H9 (cell line): ENCODE measurements around the gene LRRC37A3. TPM values are rescaled to one million over a fixed set of nuclear protein-coding genes. Genes with fewer than 3 reads are reported as not detected.
"Not testable (repeated sequence)": the region's sequence is repeated elsewhere in the genome, so short reads cannot be mapped to it uniquely, and the experiment has no call there.

Source experiments
- DNase-seq: peaks from one replicate; pipeline ENCODE4 v3.0.0-alpha.2; 2017
- H2AFZ ChIP-seq: one replicate; pipeline ENCODE4 v1.6.1; 2013; ENCODE audit warnings: mild to moderate bottlenecking, low read length, control low read depth, moderate library complexity
- H2AK5ac ChIP-seq: 2 replicates; pipeline ENCODE4 v1.6.1; 2013; ENCODE audit warnings: low read length, control low read depth, mixed read lengths; ENCODE audit not compliant: insufficient read length
- H2BK120ac ChIP-seq: one replicate; pipeline ENCODE4 v1.6.1; 2013; ENCODE audit warnings: low read depth, mild to moderate bottlenecking, low read length, control low read depth, inconsistent platforms; ENCODE audit not compliant: poor library complexity, severe bottlenecking
- H2BK12ac ChIP-seq: 2 replicates; pipeline ENCODE4 v1.6.1; 2013; ENCODE audit warnings: low read length, control low read depth, mixed read lengths, low read depth; ENCODE audit not compliant: insufficient read length
- H2BK15ac ChIP-seq: 2 replicates; pipeline ENCODE4 v1.6.1; 2013; ENCODE audit warnings: low read depth, low read length, control low read depth
- H2BK20ac ChIP-seq: one replicate; pipeline ENCODE4 v1.6.1; 2013; ENCODE audit warnings: low read depth, mild to moderate bottlenecking, low read length, control low read depth, inconsistent platforms; ENCODE audit not compliant: poor library complexity, severe bottlenecking
- H2BK5ac ChIP-seq: 2 replicates; pipeline ENCODE4 v1.6.1; 2013; ENCODE audit warnings: low read length, control low read depth, mixed read lengths; ENCODE audit not compliant: insufficient read length
- H3K14ac ChIP-seq: 2 replicates; pipeline ENCODE4 v1.6.1; 2013; ENCODE audit warnings: low read length, control low read depth; ENCODE audit not compliant: insufficient read depth
- H3K18ac ChIP-seq: 2 replicates; pipeline ENCODE4 v1.6.1; 2013; ENCODE audit warnings: low read depth, mild to moderate bottlenecking, mixed read lengths, low read length, control low read depth; ENCODE audit not compliant: insufficient read length
- H3K23ac ChIP-seq: 2 replicates; pipeline ENCODE4 v1.6.1; 2013; ENCODE audit warnings: low read length, control low read depth, mixed read lengths, low read depth; ENCODE audit not compliant: insufficient read length
- H3K23me2 ChIP-seq: 2 replicates; pipeline ENCODE4 v1.6.1; 2013; ENCODE audit warnings: low read depth, mild to moderate bottlenecking, mixed read lengths, low read length, control low read depth; ENCODE audit not compliant: insufficient read length, poor library complexity, severe bottlenecking
- H3K27ac ChIP-seq: 2 replicates; pipeline ENCODE4 v1.5.1; 2013; ENCODE audit warnings: low read length, control low read depth, mixed read lengths, low read depth; ENCODE audit not compliant: insufficient read length
- H3K27me3 ChIP-seq: 2 replicates; pipeline ENCODE4 v1.6.1; 2013; ENCODE audit warnings: low read length, control low read depth, inconsistent platforms; ENCODE audit not compliant: insufficient read depth
- H3K4ac ChIP-seq: 2 replicates; pipeline ENCODE4 v1.6.1; 2013; ENCODE audit warnings: low read depth, mild to moderate bottlenecking, control low read depth, inconsistent platforms, low read length, moderate library complexity
- H3K4me1 ChIP-seq: 2 replicates; pipeline ENCODE4 v1.6.1; 2013; ENCODE audit warnings: low read length, control low read depth, inconsistent platforms; ENCODE audit not compliant: insufficient read depth
- H3K4me2 ChIP-seq: 2 replicates; pipeline ENCODE4 v1.6.1; 2013; ENCODE audit warnings: low read length, control low read depth, mixed read lengths; ENCODE audit not compliant: insufficient read length, insufficient read depth
- H3K56ac ChIP-seq: 2 replicates; pipeline ENCODE4 v1.6.1; 2013; ENCODE audit warnings: low read depth, mild to moderate bottlenecking, mixed read lengths, low read length, control low read depth; ENCODE audit not compliant: insufficient read length
- H3K79me1 ChIP-seq: 2 replicates; pipeline ENCODE4 v1.6.1; 2013; ENCODE audit warnings: low read depth, mild to moderate bottlenecking, moderate library complexity, low read length, control low read depth, inconsistent platforms; ENCODE audit not compliant: insufficient read depth, poor library complexity, severe bottlenecking
- H3K79me2 ChIP-seq: 2 replicates; pipeline ENCODE4 v1.6.1; 2013; ENCODE audit warnings: low read length, control low read depth, inconsistent platforms; ENCODE audit not compliant: insufficient read depth
- H3K9ac ChIP-seq: 2 replicates; pipeline ENCODE4 v1.6.1; 2013; ENCODE audit warnings: low read length, control low read depth, mixed read lengths; ENCODE audit not compliant: insufficient read length; ENCODE audit errors: extremely low read depth
- H3K9me3 ChIP-seq: one replicate; pipeline ENCODE4 v1.6.1; 2013; ENCODE audit warnings: low read depth, low read length, inconsistent platforms; ENCODE audit not compliant: control insufficient read depth
- H3T11ph ChIP-seq: one replicate; pipeline ENCODE4 v1.6.1; 2013; ENCODE audit warnings: mild to moderate bottlenecking, low read length, control low read depth, inconsistent platforms
- H4K20me1 ChIP-seq: one replicate; pipeline ENCODE4 v1.6.1; 2013; ENCODE audit not compliant: control insufficient read depth, insufficient read length, insufficient read depth
- H4K5ac ChIP-seq: 2 replicates; pipeline ENCODE4 v1.6.1; 2013; ENCODE audit warnings: low read depth, mild to moderate bottlenecking, mixed read lengths, low read length, control low read depth; ENCODE audit not compliant: insufficient read length
- H4K8ac ChIP-seq: replicated peaks from 2 replicates; pipeline ENCODE4 v1.6.1; 2013; ENCODE audit warnings: low read length, control low read depth, mixed read lengths, low read depth; ENCODE audit not compliant: insufficient read length
- H4K91ac ChIP-seq: 2 replicates; pipeline ENCODE4 v1.6.1; 2013; ENCODE audit warnings: low read depth, mild to moderate bottlenecking, moderate library complexity, mixed read lengths, low read length, control low read depth; ENCODE audit not compliant: insufficient read length
- H3K27ac Mint-ChIP-seq, 3 experiments: 2 replicates in 2 of 3; 3 replicates in 1 of 3; pipeline ENCODE4 v1.8.0; 2020 to 2021; ENCODE audit warnings: mixed read lengths in 3 of 3, mild to moderate bottlenecking in 1 of 3, moderate library complexity in 1 of 3
- H3K27me3 Mint-ChIP-seq: 2 replicates; pipeline ENCODE4 v1.8.0; 2021; ENCODE audit warnings: low read depth, mild to moderate bottlenecking, moderate library complexity, mixed read lengths
- H3K36me3 Mint-ChIP-seq, 3 experiments: 2 replicates in 2 of 3; 3 replicates in 1 of 3; pipeline ENCODE4 v1.8.0; 2020 to 2021; ENCODE audit warnings: low read depth in 3 of 3, mixed read lengths in 3 of 3; ENCODE audit not compliant: insufficient read depth in 1 of 3
- H3K4me1 Mint-ChIP-seq, 2 experiments: 2 replicates each; pipeline ENCODE4 v1.8.0; 2020; ENCODE audit warnings: mixed read lengths in 2 of 2
- H3K4me3 Mint-ChIP-seq, 2 experiments: 2 replicates in 1 of 2; 3 replicates in 1 of 2; pipeline ENCODE4 v1.8.0; 2020 to 2021; ENCODE audit warnings: mild to moderate bottlenecking in 2 of 2, mixed read lengths in 2 of 2, moderate library complexity in 1 of 2
- H3K9me3 Mint-ChIP-seq, 2 experiments: 2 replicates in 1 of 2; 3 replicates in 1 of 2; pipeline ENCODE4 v1.8.0; 2020; ENCODE audit warnings: mild to moderate bottlenecking in 2 of 2, mixed read lengths in 2 of 2, moderate library complexity in 1 of 2
- WGBS: extraction: QIAGEN DNeasy Blood & Tissue Kit; methylation state at CpG from one replicate; pipeline ENCODE4 v1.1.7; 2013; ENCODE audit warnings: missing lambda C conversion rate, low lambda C conversion rate, mixed read lengths; ENCODE audit not compliant: insufficient read length; ENCODE audit errors: extremely low coverage; 5-methylcytosine and 5-hydroxymethylcytosine counted together
- total RNA-seq: library from RNA; stranded (reverse); gene quantifications from 2 replicates; pipeline ENCODE4 v1.2.1, GENCODE V29; 2021
- TF ChIP-seq, protein P1 (sequence below): fragments of 200-600 bp; sonication (generic); conservative IDR thresholded peaks from 3 replicates; pipeline ENCODE4 v1.8.0; 2021; ENCODE audit warnings: antibody characterized with exemption, mild to moderate bottlenecking

Gene LRRC37A3
- total RNA-seq, 1 experiment from 2014 or later = 5.4 TPM

DNA sequence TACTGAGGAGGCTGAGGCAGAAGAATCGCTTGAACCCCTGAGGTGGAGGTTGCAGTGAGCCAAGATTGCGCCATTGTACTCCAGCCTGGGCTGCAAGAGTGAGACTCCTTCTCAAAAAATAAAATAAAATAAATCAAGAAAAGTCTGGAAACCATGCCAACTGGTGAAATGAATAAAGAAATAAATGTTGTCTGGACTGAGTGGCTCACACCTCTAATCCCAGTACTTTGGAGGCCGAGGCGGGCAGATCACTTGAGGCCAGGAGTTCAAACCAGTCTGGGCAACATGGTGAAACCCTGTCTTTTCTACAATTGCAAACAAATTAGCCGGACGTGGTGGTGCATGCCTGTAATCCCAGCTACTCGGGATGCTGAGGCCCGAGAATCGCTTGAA lies 744 bp upstream of the LRRC37A3 start:
- H3K27ac Mint-ChIP-seq = peak overlapping the region in 1 of 3 experiments; percentile 89; a peak in 1 of 7 replicates
- no CpG with 5 or more reads among the region's 9 CpGs for WGBS
- no peak overlapping the region for H3K4ac ChIP-seq

GRCh38 chr17:64918842-64919288 lies 413 bp downstream of the LRRC37A3 start:
- not testable (repeated sequence) for H2BK5ac ChIP-seq, H3K27ac ChIP-seq, H3K9me3 Mint-ChIP-seq, H2AFZ ChIP-seq, H3K79me2 ChIP-seq, H4K20me1 ChIP-seq, H3K56ac ChIP-seq, H3K27me3 ChIP-seq, H3K36me3 Mint-ChIP-seq, H4K91ac ChIP-seq, H2BK20ac ChIP-seq, H3K4ac ChIP-seq, H3K4me1 ChIP-seq, H3T11ph ChIP-seq, H3K23me2 ChIP-seq, H3K14ac ChIP-seq, H4K8ac ChIP-seq, H3K18ac ChIP-seq, H2BK15ac ChIP-seq, H4K5ac ChIP-seq, H3K9me3 ChIP-seq, H2BK12ac ChIP-seq, H2AK5ac ChIP-seq, H2BK120ac ChIP-seq, H3K23ac ChIP-seq, H3K79me1 ChIP-seq
- Histone ChIP-seq H3K9ac (peak overlapping the region; percentile 41), H3K4me2 (peak overlapping the region; percentile 16)
- WGBS = no CpG with 5 or more reads among the region's 47 CpGs
- Mint-ChIP-seq H3K4me1 (peaks cover 9 to 14% of the 10 kb centered on the region in 2 experiments), H3K4me3 (peak overlapping the region; percentile 78 to 86), H3K27ac (0 out of 7 replicates have a peak overlapping the region, but pooled peaks of 1 of the 3 experiments have one; percentile 14), H3K27me3 (peaks cover 15% of the 10 kb centered on the region)
- DNase-seq = peak; percentile 63

More for the DNA sequence above, 744 bp upstream of the LRRC37A3 start:
- Histone ChIP-seq H2BK20ac (no peak overlapping the region), H2AFZ (no peak overlapping the region), H2BK120ac (no peak overlapping the region), H3K79me1 (no peaks in the 10 kb centered on the region), H2BK5ac (no peak overlapping the region), H4K91ac (no peak overlapping the region), H2AK5ac (no peak overlapping the region), H3K4me1 (0 out of 2 replicates have a peak, but pooled peaks cover 3% of the 10 kb centered on the region), H2BK12ac (no peak overlapping the region), H2BK15ac (no peak overlapping the region), H3K4me2 (peak overlapping the region; percentile 21), H3K14ac (no peak overlapping the region), H3K18ac (no peak overlapping the region), H3K27ac (no peak overlapping the region), H4K8ac (no peak overlapping the region), H3K79me2 (no peaks in the 10 kb centered on the region), H3K23ac (no peak overlapping the region), H3K23me2 (no peaks in the 10 kb centered on the region), H3K9me3 (no peaks in the 10 kb centered on the region), H4K20me1 (no peaks in the 10 kb centered on the region), H3T11ph (no peak overlapping the region), H3K27me3 (no peaks in the 10 kb centered on the region; the same call in 1 of the 2 replicates), H4K5ac (no peak overlapping the region), H3K56ac (no peak overlapping the region), H3K9ac (no peak overlapping the region)
- peaks cover 9 to 14% of the 10 kb centered on the region in 2 experiments for H3K4me1 Mint-ChIP-seq
- H3K27me3 Mint-ChIP-seq = peaks cover 15% of the 10 kb centered on the region
- peak overlapping the region; percentile 78 to 86 for H3K4me3 Mint-ChIP-seq
- H3K9me3 Mint-ChIP-seq = no peaks in the 10 kb centered on the region; a peak in 1 of 5 replicates
- TF ChIP-seq, protein P1, sequence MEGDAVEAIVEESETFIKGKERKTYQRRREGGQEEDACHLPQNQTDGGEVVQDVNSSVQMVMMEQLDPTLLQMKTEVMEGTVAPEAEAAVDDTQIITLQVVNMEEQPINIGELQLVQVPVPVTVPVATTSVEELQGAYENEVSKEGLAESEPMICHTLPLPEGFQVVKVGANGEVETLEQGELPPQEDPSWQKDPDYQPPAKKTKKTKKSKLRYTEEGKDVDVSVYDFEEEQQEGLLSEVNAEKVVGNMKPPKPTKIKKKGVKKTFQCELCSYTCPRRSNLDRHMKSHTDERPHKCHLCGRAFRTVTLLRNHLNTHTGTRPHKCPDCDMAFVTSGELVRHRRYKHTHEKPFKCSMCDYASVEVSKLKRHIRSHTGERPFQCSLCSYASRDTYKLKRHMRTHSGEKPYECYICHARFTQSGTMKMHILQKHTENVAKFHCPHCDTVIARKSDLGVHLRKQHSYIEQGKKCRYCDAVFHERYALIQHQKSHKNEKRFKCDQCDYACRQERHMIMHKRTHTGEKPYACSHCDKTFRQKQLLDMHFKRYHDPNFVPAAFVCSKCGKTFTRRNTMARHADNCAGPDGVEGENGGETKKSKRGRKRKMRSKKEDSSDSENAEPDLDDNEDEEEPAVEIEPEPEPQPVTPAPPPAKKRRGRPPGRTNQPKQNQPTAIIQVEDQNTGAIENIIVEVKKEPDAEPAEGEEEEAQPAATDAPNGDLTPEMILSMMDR = no peak
- DNase-seq = no peak
- peaks cover 0 to 2% (median 0%) of the 10 kb centered on the region in 3 experiments; a peak in 1 of 7 replicates for H3K36me3 Mint-ChIP-seq
